HG03558 (cell line): ENCODE results near the gene OR4D10.
"Not testable (repeated sequence)": the region's sequence is repeated elsewhere in the genome, so short reads cannot be mapped to it uniquely, and the experiment has no call there.

Source experiments
- ATAC-seq: cut with Tn5 transposase; IDR thresholded peaks from one replicate; pipeline ENCODE4 v1.9.1; 2021; ENCODE audit warnings: moderate number of reproducible peaks; ENCODE audit not compliant: unreplicated experiment; ENCODE audit errors: extremely low read depth

Gene OR4D10

GRCh38 chr11:59473015-59473414 is at the start of gene OR4D10:
OR4D10 (plus strand) TSS chr11:59473315; CDS start chr11:59477430, 4,115 bp downstream.
- ATAC-seq = no peak

- ATAC-seq = no peak
Measured at GRCh38 chr11:59423835-59424234, 49.3 kb upstream of the OR4D10 start.

- no peak for ATAC-seq
Measured at GRCh38 chr11:59425131-59425530, 48.0 kb upstream of the OR4D10 start.

- no peak for ATAC-seq
Measured at GRCh38 chr11:59426361-59427067, 46.6 kb upstream of the OR4D10 start, which contains the start of gene OR5A2. OR5A2 (minus strand) TSS chr11:59426413; CDS start chr11:59422953, 3,460 bp downstream.

- ATAC-seq = no peak
Measured at GRCh38 chr11:59427068-59427382, 46.1 kb upstream of the OR4D10 start.

- ATAC-seq = peak; percentile 86
Measured at GRCh38 chr11:59429924-59430516, 43.1 kb upstream of the OR4D10 start.

GRCh38 chr11:59436169-59436568 is 36.9 kb upstream of the OR4D10 start, which contains the start of gene OR5A1:
OR5A1 (plus strand) TSS chr11:59436469; CDS start chr11:59443169, 6,700 bp downstream.
- ATAC-seq = no peak

GRCh38 chr11:59437770-59438169 is 35.3 kb upstream of the OR4D10 start:
- ATAC-seq = no peak

GRCh38 chr11:59445624-59446023 is 27.5 kb upstream of the OR4D10 start:
- not testable (repeated sequence) for ATAC-seq

- no peak for ATAC-seq
Measured at GRCh38 chr11:59448484-59448883, 24.6 kb upstream of the OR4D10 start.

- ATAC-seq = no peak
Measured at GRCh38 chr11:59456661-59457060, 16.5 kb upstream of the OR4D10 start, which contains the start of gene OR4D6. OR4D6 (plus strand) TSS chr11:59456961; CDS start chr11:59456961, 0 bp downstream.

GRCh38 chr11:59459916-59460315 is 13.2 kb upstream of the OR4D10 start:
- ATAC-seq = no peak

GRCh38 chr11:59463190-59463641 is 9.9 kb upstream of the OR4D10 start:
- no peak for ATAC-seq

- ATAC-seq = no peak
Measured at GRCh38 chr11:59475176-59475575, 2.1 kb downstream of the OR4D10 start.

GRCh38 chr11:59479906-59480305 is 6.8 kb downstream of the OR4D10 start:
- ATAC-seq = no peak

GRCh38 chr11:59480359-59480758 is 7.2 kb downstream of the OR4D10 start:
- ATAC-seq = no peak

- no peak for ATAC-seq
Measured at GRCh38 chr11:59501931-59502330, 28.8 kb downstream of the OR4D10 start.

- ATAC-seq = no peak
Measured at GRCh38 chr11:59503276-59503675, 30.2 kb downstream of the OR4D10 start, which contains the start of gene OR4D11. OR4D11 (plus strand) TSS chr11:59503576; CDS start chr11:59503576, 0 bp downstream.

- ATAC-seq = no peak
Measured at GRCh38 chr11:59510941-59511589, 38.0 kb downstream of the OR4D10 start, which contains the start of gene OR4D9. OR4D9 (plus strand) TSS chr11:59511539; CDS start chr11:59514913, 3,374 bp downstream.

- ATAC-seq = no peak
Measured at GRCh38 chr11:59511675-59512074, 38.6 kb downstream of the OR4D10 start.

- ATAC-seq = not testable (repeated sequence)
Measured at GRCh38 chr11:59520139-59520538, 47.0 kb downstream of the OR4D10 start.
